ENCODE measurements around the gene CEP128.

DNA sequence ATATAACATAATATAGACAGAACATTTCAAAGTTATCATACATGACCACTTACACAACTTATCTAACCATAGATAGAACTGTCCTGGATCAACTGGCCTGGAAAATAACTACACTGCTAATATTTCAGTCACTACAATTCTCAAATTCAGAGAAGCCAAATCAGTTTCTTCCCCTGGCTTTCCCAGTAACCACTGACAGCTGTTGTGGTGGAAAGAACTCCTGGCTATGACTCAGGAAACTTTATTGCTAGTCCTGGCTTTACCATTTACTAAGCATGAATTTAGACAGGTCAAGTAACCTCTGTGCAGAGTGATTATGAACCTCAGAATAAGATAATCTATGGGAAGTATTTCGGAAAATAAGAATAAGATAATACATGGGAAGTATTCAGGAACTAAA, 485.3 kb downstream of the CEP128 start:
- TF ChIP-seq POLR2AphosphoS5 (IDR thresholded peaks at IDR 0.05): no peak
- TF ChIP-seq, protein P1, sequence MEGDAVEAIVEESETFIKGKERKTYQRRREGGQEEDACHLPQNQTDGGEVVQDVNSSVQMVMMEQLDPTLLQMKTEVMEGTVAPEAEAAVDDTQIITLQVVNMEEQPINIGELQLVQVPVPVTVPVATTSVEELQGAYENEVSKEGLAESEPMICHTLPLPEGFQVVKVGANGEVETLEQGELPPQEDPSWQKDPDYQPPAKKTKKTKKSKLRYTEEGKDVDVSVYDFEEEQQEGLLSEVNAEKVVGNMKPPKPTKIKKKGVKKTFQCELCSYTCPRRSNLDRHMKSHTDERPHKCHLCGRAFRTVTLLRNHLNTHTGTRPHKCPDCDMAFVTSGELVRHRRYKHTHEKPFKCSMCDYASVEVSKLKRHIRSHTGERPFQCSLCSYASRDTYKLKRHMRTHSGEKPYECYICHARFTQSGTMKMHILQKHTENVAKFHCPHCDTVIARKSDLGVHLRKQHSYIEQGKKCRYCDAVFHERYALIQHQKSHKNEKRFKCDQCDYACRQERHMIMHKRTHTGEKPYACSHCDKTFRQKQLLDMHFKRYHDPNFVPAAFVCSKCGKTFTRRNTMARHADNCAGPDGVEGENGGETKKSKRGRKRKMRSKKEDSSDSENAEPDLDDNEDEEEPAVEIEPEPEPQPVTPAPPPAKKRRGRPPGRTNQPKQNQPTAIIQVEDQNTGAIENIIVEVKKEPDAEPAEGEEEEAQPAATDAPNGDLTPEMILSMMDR (IDR thresholded peaks at IDR 0.05): no peak
- TF ChIP-seq EP300 (IDR thresholded peaks at IDR 0.05): no peak
